T-helper 2 cell (primary cell): ENCODE results near the gene NFS1.

Experiments used
- DNase-seq, 5 experiments: peaks; one replicate each; pipeline versions ENCODE4 v3.0.0 to v3.0.0-alpha.2; 2012 to 2022

The NFS1 gene

DNA sequence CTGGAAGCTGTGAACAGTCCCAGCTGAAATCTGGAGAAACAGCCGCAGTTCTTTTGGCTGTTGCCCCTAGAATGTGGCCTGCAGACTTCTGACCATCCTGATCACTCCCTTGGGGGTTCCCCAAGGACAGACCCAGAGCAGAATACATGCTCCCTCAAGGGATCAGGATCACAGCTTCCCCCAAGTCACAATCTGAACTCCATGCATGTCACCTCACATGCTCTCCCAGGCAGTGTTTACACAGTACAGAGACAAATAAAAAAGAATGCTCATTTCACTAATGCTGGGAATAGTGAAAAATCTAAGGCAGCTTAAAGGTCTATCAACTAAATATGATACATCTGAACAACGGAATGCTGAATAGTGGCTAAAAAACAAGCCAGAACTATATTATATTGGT lies 63.1 kb downstream of the NFS1 start:
- DNase-seq, result no peak

DNA sequence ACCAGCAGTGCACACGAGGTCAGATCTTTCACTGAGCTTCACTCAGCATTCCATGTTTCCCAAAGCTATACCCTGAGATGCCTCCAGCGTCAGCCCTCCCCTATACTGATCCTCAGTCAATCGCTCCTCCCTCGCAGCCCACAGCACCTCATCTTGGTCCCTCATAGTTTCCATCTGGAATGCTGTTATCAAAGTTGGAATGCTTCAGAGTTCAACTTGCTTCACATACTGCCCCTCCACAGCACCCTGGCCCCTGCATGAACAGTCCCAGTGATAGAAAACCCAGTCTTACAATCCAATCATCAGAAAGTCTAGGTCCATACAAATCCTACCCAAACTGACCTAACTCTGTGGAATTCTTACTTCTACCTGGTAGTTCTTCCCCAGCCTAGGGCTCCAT lies 63.5 kb downstream of the NFS1 start:
- DNase-seq, result no peak

DNA sequence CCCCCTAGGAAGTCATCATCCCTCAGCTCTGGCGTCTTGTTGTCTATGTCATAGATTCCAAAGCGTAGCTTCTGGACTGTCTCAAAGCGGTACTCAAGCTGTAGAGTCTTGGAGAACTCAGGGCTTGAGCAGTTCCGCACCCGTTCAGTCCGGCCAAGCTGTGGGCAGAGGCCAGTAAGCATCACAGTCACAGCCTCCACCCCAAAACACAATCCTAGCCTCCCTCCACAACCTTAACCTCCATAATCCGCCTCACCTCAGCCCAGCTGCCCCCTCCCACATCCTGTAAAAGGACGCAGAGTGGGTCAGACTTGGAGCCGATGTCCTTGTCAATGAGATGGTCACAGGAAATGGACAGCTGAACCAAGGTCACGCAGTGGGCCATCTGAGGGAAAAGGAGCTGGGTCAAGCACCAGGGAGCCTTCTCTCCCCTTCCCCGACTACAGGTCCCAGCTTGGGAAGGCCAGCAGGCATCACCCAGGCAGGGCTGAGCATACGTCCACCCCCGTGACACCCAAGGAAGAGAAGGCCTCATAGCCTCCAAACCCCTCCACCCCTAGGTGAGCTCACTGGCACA lies 66.5 kb downstream of the NFS1 start:
- no peak for DNase-seq

DNA sequence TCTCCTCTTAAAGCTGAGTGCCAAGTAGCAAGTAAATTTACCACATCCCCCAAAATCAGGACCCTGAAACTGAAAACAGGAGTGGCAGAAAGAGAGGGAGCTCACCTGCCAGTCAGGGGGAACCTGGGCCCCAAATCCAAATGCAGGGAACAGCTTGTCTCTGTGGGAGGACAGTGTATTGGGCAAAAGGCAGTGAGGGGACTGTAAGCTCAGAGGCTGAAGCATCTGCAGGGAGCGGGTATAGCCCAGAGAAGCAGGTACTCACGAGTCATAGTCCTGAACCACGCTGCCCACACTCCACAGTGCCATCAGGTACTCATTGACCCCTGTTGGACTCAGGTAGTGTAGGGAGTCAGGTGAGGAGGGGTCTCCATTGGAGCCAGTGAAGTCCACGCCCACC lies 68.5 kb downstream of the NFS1 start:
- no peak for DNase-seq

DNA sequence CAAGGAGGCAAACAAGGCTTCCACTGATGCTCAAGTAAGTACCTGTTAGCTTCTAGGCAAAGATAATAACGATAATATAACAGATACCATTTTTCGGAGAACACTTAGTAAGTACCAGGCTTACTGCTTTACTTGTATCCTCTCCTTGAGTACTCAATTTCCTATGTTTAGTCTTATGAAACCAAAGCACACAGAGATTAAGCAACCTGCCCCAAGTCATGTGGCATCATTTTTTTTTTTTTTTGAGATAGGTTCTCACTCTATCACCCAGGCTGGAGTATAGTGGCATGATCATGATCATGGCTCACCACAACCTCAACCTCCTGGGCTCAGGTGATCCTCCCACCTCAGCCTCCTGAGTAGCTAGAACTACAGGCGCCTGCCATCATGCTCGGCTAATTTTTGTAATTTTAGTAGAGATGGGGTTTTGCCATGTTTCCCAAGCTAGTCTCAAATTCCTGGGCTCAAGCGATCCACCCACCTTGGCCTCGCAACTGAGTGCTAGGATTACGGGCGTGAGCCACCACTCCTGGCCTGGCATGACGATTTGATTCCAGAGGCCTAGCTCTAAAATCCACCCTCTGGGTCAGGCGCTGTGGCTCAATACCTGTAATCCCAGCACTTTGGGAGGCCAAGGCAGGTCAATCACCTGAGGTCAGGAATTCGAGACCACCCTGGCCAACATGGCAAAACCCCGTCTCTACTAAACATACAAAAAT lies 69.6 kb downstream of the NFS1 start:
- DNase-seq, result no peak

DNA sequence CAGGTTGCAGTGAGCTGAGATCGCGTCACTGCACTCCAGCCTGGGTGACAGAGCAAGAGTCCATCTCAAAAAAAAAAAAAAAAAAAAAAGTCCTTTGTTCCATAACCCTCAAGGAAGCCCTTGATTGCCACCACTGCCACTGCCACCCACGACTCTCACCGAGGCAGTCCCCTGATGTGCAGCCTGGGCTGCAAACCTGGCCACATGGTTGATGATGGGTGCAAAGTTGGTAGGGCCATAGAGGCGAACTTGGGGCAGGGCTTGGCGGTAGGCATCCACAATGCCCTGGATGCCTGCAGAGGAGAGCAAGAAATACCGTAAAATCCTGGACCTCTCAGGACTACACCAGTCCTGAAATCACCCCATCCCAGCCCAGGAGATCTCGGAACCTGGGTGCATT lies 72.0 kb downstream of the NFS1 start:
- no peak for DNase-seq

DNA sequence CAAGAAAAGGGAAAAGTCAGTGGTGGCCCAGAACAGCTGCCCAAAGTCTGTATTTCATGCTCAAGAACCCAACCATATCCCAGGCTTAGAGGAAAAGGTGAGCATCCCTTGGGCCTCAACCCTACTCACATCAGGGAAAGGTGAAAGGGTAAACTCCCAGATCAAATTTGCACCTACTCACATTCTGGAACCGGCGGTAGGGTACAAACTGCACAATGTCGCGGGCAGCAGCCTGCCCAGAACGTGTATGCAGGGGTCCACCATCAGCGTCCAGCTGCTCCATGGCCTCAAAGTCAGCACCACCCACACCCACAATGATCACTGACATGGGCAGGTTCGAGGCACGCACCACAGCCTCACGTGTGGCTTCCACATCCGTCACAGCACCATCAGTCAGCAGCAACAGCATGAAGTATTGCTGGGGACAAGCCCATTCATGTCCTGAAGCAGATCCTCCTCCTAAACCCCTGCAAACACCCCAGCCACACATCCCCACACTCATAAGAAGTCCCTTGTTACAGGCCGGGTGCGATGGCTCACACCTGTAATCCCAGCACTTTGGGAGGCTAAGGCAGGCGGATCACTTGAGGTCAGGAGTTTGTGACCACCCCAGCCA lies 72.7 kb downstream of the NFS1 start:
- DNase-seq, result no peak

DNA sequence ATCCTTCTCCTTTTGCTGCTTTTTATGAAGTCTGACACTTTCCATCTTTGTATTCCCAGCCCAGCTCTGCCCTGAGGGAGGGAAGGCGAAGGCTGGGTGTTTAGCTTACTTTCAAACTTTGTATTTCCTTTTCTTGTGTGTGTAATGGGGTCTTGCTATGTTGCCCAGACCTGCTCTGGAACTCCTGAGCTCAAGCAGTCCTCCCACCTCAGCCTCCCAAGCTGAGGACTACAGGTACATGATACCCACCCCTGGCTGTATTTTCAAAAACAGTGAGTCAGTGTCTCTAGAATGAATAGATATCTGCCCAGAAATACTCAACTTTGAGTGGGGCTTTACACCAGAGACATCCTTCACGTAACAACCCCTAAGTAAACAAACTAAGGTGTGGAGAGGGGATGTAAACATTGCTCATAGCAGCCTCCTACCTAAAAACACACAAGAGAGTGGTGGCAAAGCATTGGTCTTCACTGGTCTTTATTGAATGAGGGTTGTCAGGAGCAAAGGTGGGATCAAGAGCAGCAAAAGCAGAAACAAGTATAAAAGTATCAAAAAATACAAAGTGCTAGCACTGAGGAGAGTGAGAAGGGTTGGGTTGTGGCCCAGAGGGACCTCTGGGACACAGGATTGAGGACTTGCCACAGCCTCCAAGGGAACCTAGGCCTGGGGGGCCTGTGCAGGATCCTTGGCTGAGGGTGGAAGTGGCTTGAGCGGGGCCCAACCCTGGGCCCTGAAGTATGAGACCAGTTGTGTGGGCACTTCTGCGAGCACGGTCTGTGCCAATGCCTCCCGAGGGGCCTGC lies 73.4 kb downstream of the NFS1 start:
- no peak for DNase-seq

DNA sequence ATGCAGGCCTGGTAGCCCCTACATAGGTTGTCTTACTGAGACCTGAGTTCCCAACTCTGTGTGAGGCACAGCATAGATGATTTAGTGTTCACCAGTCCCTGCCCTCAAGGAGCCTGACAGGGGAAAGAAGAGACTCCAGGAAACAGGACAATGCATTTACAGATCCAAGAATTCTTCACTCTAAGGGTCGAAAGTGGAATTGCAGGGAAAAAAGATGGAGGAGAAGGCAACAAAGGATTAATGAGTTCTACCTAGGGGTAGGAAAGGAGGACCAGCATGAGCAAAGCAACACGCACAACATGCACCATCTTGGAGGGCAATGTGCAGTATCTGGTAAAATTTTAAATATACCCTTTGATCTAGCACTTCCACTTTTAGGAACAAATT lies 77.6 kb downstream of the NFS1 start:
- no peak for DNase-seq

DNA sequence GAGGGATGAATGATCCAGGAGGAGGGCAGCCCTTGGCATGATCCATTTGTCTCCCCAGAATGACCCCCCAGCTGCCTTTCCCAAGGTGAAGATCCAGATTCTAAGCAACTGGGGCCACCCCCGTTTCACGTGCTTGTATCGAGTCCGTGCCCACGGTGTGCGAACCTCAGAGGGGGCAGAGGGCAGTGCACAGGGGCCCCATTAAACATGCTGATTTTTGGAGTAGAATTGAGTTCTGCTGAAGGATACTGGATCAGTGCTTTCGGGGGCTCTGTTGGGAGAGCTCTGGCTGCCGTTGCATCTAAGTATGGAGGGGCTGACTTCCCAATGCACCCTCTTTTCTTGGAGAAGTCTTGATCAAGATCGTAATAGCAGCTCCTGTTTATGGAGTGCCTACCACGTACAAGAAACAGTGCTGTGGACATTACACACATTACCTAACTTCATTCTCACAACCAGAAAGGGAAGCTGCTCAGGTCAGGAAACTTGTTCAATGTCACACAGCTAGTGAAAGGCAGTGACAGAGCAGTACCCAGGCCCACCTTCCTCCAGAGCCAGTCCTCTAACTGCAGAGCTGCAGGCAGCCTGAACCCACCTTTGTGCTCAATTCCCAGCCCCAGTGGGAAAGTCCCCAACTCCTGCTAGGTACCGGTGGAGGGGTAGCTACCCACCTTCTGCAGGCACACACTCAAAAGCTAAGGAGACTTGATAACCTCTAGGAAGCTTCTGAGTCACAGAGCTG lies 78.2 kb downstream of the NFS1 start:
- DNase-seq, result no peak

DNA sequence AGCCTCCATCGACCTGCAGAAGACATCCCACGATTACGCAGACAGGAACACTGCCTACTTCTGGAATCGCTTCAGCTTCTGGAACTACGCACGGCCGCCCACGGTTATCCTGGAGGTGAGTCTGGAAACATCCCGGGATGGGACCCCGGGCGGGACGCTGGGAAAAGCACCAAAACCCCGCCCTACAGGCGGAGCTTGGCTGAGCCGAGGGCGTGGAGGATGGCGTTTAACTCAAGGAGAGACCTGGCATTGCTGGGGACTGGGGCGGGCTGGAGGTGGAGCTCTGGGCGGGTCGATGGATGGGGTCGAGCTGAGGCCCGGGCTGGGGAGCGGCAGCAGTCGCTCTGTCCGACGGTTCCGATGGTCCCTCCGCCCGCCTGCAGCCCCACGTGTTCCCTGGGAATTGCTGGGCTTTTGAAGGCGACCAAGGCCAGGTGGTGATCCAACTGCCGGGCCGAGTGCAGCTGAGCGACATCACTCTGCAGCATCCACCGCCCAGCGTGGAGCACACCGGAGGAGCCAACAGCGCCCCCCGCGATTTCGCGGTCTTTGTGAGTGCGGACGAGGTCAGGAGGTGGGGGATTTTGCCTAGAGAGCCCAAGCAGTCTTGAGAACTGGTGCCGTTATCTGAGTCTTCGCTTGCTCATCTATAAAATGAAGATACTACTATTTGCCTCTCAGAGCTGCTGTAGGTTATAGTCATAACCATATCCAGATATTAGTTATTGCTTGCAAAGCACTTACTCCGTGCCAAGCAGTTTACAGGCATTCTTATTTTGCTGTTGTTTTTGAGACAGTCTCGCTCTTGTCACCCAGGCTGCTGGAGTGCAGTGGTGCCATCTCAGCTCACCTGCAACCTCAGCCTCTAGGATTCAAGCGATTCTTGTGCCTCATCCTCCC lies 79.7 kb downstream of the NFS1 start:
- DNase-seq, result peak; percentile 45 to 90 (median 69)

DNA sequence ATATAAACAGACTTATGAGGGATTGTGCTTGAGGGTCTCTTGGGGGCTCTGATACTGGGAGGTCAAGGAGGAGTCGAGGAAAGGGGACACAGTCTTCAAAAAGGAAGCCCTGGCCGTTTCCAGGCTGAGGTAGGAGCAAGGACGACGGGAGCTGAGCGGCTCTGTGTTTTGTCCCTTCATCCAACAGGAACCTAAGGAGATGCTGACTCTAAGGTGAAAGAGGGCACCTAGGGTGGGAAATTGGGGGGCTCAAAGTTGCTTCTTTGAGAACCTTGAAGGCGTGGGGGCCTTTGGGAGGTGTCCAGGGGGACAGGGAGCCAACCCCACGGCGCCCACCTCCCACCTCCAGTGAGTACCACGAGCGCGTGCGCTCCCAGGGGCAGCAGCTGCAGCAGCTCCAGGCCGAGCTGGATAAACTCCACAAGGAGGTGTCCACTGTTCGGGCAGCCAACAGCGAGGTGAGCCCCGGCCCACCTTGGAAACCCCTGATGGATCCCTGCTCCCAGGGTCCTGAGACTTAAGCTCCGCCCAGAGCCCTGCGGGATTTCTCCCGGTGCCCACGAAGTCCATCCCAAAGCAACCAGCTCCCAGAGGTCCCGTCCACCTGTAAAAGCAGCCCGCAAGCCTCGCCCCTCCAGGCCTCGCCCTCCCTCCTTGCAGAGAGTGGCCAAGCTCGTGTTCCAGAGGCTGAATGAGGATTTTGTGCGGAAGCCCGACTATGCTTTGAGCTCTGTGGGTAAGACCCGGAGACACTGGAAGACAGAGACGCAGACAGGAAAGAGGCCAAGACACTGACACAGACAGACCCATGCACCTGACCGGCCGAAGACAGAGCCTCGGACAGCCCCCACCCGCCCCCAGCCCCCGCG lies 80.7 kb downstream of the NFS1 start:
- DNase-seq, result peak in 1 of 5 experiments; percentile 43
